NCI-H1092 treated with DMSO at 0.1 percent for 48 hours (cell line): Measurements from ENCODE around the gene ELSPBP1.
"Not testable (repeated sequence)": the region's sequence is repeated elsewhere in the genome, so short reads cannot be mapped to it uniquely, and the experiment has no call there.

ENCODE experiments used
- DNase-seq: peaks from one replicate; lab custom pipeline; 2025; lab: John Stamatoyannopoulos, UW

The ELSPBP1 gene

GRCh38 chr19:48043675-48044258, 49.3 kb downstream of the ELSPBP1 start, which contains the start of gene CABP5:
TSS of gene CABP5 (minus strand) at chr19:48044079. CDS start at chr19:48043922, 157 bp downstream.
- no peak for DNase-seq

- DNase-seq, result no peak
Observed at GRCh38 chr19:48044561-48044960, 50.1 kb downstream of the ELSPBP1 start.

GRCh38 chr19:48051335-48052033, 57.1 kb downstream of the ELSPBP1 start:
- no peak for DNase-seq

GRCh38 chr19:48053076-48053475, 58.6 kb downstream of the ELSPBP1 start:
- DNase-seq, result no peak

- no peak for DNase-seq
Observed at GRCh38 chr19:48053856-48054255, 59.4 kb downstream of the ELSPBP1 start.

GRCh38 chr19:48059331-48059730, 64.9 kb downstream of the ELSPBP1 start:
- no peak for DNase-seq

- DNase-seq, result no peak
Observed at GRCh38 chr19:48060381-48060780, 65.9 kb downstream of the ELSPBP1 start.

- no peak for DNase-seq
Observed at GRCh38 chr19:48061401-48062344, 67.2 kb downstream of the ELSPBP1 start.

- DNase-seq, result no peak
Observed at GRCh38 chr19:48064509-48064908, 70.1 kb downstream of the ELSPBP1 start.

- DNase-seq, result no peak
Observed at GRCh38 chr19:48069435-48069834, 75.0 kb downstream of the ELSPBP1 start.

- DNase-seq, result not testable (repeated sequence)
Observed at GRCh38 chr19:48070177-48070769, 75.8 kb downstream of the ELSPBP1 start.
